Vagina (tissue), 2 donors: ENCODE results near the gene NSMCE1.

Experiments
- CTCF ChIP-seq, 3 experiments: fragments of 450-650 bp in 2 of 3; fragments of 200-600 bp in 1 of 3; sonication (generic) in 1 of 3; IDR thresholded peaks; one replicate each; pipeline ENCODE4 v1.5.1; 2017 to 2019; ENCODE audit warnings: antibody characterized with exemption in 3 of 3, mild to moderate bottlenecking in 2 of 3, moderate library complexity in 2 of 3
- POLR2AphosphoS5 ChIP-seq, 2 donors: sonication (generic); formaldehyde crosslinking; IDR thresholded peaks; one replicate each; pipeline ENCODE4 v1.9.0; 2017; ENCODE audit warnings: antibody characterized with exemption in 2 of 2, mild to moderate bottlenecking in 2 of 2, low read depth in 1 of 2; ENCODE audit not compliant: insufficient read depth in 1 of 2

DNA sequence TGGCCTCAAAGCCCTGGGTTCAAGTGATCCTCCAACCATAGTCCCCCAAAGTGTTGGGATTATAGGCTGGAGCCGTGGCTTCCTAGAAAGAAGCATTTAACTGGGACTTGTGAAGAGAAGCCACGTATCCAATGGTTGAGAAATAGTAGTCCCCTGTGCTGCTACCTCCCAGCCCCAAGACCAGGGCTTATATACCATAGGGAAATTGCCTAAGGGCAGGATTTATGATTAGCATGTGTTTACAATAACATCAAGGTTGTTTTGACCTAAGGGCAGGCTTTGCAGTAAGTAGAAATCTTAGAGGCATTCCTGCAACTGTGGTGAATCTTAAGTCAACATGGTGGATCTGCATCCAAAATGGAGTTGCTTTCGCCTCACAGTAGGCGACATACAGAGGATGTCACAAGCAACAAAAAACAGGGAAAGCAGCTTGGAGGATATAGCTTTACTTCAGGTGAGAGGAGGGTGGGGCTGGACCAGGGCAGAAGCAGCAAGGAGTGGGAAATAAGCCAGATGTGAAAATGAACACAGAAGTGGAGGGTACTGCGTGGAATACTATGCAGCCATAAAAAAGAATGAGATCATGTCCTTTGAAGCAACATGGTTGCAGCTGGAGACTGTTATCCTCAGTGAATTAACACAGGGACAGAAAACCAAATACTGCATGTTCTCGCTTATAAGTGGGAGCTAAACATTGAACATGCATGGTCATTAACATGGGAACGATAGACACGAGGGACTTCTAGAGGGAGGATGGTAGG, 18.7 kb upstream of the NSMCE1 start:
- TF ChIP-seq CTCF (IDR thresholded peaks at IDR 0.05) (no peak), POLR2AphosphoS5 (IDR thresholded peaks at IDR 0.05; ENCODE audit: insufficient read depth in 1 of 2, low read depth in 1 of 2) (no peak)
